MM.1S (cell line): ENCODE measurements around the gene CKMT2.

Experiments
- DNase-seq: peaks from one replicate; pipeline ENCODE4 v3.0.0-alpha.2; 2015
- H2AFZ ChIP-seq: fragments of 300-600 bp; sonication (generic); 2 replicates; pipeline ENCODE4 v1.6.0; 2016; ENCODE audit warnings: antibody characterized with exemption, low read length
- H3F3A ChIP-seq: fragments of 300-600 bp; sonication (generic); 2 replicates; pipeline ENCODE4 v1.6.1; 2016; ENCODE audit warnings: mild to moderate bottlenecking, antibody characterized with exemption, low read length, moderate library complexity, mixed read lengths; ENCODE audit not compliant: insufficient read depth
- H3K27ac ChIP-seq: fragments of 300-600 bp; sonication (generic); 2 replicates; pipeline ENCODE4 v1.5.1; 2016; ENCODE audit warnings: mild to moderate bottlenecking, low read length
- H3K27me3 ChIP-seq: fragments of 300-600 bp; sonication (generic); replicated peaks from 2 replicates; pipeline ENCODE4 v1.6.0; 2016; ENCODE audit warnings: low read length; ENCODE audit not compliant: insufficient read depth
- H3K36me3 ChIP-seq: fragments of 300-600 bp; sonication (generic); replicated peaks from 2 replicates; pipeline ENCODE4 v1.6.1; 2016; ENCODE audit warnings: mild to moderate bottlenecking, low read length, mixed read lengths; ENCODE audit not compliant: insufficient read depth
- H3K4me1 ChIP-seq: fragments of 300-600 bp; sonication (generic); 2 replicates; pipeline ENCODE4 v1.6.1; 2016; ENCODE audit warnings: low read length, mixed read lengths
- H3K4me2 ChIP-seq: fragments of 300-600 bp; sonication (generic); 2 replicates; pipeline ENCODE4 v1.6.0; 2016; ENCODE audit warnings: low read depth, low read length
- H3K4me3 ChIP-seq: fragments of 300-600 bp; sonication (generic); 2 replicates; pipeline ENCODE4 v1.5.1; 2016; ENCODE audit warnings: low read length, mixed read lengths
- H3K79me2 ChIP-seq: fragments of 300-600 bp; sonication (generic); 2 replicates; pipeline ENCODE4 v1.6.1; 2016; ENCODE audit warnings: mixed run types, low read length, mixed read lengths
- H3K9ac ChIP-seq: fragments of 300-600 bp; sonication (generic); 2 replicates; pipeline ENCODE4 v1.6.1; 2016; ENCODE audit warnings: low read length, mixed read lengths
- H3K9me2 ChIP-seq: fragments of 300-600 bp; sonication (generic); replicated peaks from 2 replicates; pipeline ENCODE4 v1.6.1; 2016; ENCODE audit warnings: mild to moderate bottlenecking, low read length, mixed read lengths; ENCODE audit not compliant: insufficient read depth
- H3K9me3 ChIP-seq: fragments of 300-600 bp; sonication (generic); replicated peaks from 2 replicates; pipeline ENCODE4 v1.6.1; 2016; ENCODE audit warnings: mild to moderate bottlenecking, low read length, mixed read lengths; ENCODE audit not compliant: insufficient read depth
- H4K20me1 ChIP-seq: fragments of 300-600 bp; sonication (generic); 2 replicates; pipeline ENCODE4 v1.6.1; 2016; ENCODE audit warnings: mild to moderate bottlenecking, low read length, moderate library complexity, mixed read lengths; ENCODE audit not compliant: insufficient read depth
- CTCF ChIP-seq: fragments of 300-600 bp; sonication (generic); IDR thresholded peaks from 2 replicates; pipeline ENCODE4 v1.5.1; 2016; ENCODE audit warnings: antibody characterized with exemption, low read length, mixed read lengths
- EZH2 ChIP-seq: fragments of 300-600 bp; sonication (generic); optimal IDR thresholded peaks from 2 replicates; pipeline ENCODE3; 2017; ENCODE audit warnings: low read depth, mild to moderate bottlenecking, antibody characterized with exemption, low read length, mixed read lengths
- EZH2phosphoT487 ChIP-seq: fragments of 300-600 bp; sonication (generic); IDR thresholded peaks from 2 replicates; pipeline ENCODE4 v1.6.1; 2018; ENCODE audit warnings: antibody characterized with exemption, low read length

The CKMT2 gene

GRCh38 chr5:81216152-81216551, 17.0 kb upstream of the CKMT2 start:
- Histone ChIP-seq H3K9me3 (no peaks in the 10 kb centered on the region), H3K4me3 (no peak overlapping the region), H3K9ac (no peak overlapping the region), H3K79me2 (no peaks in the 10 kb centered on the region), H3K4me2 (no peak overlapping the region), H3K4me1 (no peaks in the 10 kb centered on the region), H2AFZ (no peak overlapping the region), H3F3A (no peaks in the 10 kb centered on the region), H4K20me1 (no peaks in the 10 kb centered on the region), H3K9me2 (no peaks in the 10 kb centered on the region), H3K36me3 (no peaks in the 10 kb centered on the region), H3K27ac (no peak overlapping the region), H3K27me3 (no peaks in the 10 kb centered on the region)
- TF ChIP-seq EZH2 = no peak
- TF ChIP-seq CTCF = no peak
- TF ChIP-seq EZH2phosphoT487 = no peak
- no peak for DNase-seq

GRCh38 chr5:81219389-81219788, 13.7 kb upstream of the CKMT2 start:
- Histone ChIP-seq H3K4me2 (no peak overlapping the region), H3K9me3 (no peaks in the 10 kb centered on the region), H3F3A (no peaks in the 10 kb centered on the region), H3K36me3 (no peaks in the 10 kb centered on the region), H4K20me1 (no peaks in the 10 kb centered on the region), H2AFZ (no peak overlapping the region), H3K79me2 (no peaks in the 10 kb centered on the region), H3K27me3 (no peaks in the 10 kb centered on the region), H3K4me1 (no peaks in the 10 kb centered on the region), H3K27ac (no peak overlapping the region), H3K4me3 (no peak overlapping the region), H3K9ac (no peak overlapping the region), H3K9me2 (no peaks in the 10 kb centered on the region)
- DNase-seq = no peak
- TF ChIP-seq EZH2phosphoT487 = no peak
- TF ChIP-seq EZH2 = no peak
- TF ChIP-seq CTCF = no peak

- Histone ChIP-seq H3K9me2 (no peaks in the 10 kb centered on the region), H3K9ac (no peak overlapping the region), H3K4me1 (no peaks in the 10 kb centered on the region), H3F3A (no peaks in the 10 kb centered on the region), H3K4me3 (no peak overlapping the region), H3K27ac (no peak overlapping the region), H4K20me1 (no peaks in the 10 kb centered on the region), H3K9me3 (no peaks in the 10 kb centered on the region), H3K79me2 (no peaks in the 10 kb centered on the region), H3K36me3 (no peaks in the 10 kb centered on the region), H3K27me3 (no peaks in the 10 kb centered on the region), H3K4me2 (no peak overlapping the region), H2AFZ (no peak overlapping the region)
- DNase-seq = no peak
- TF ChIP-seq EZH2 (no peak), CTCF (no peak), EZH2phosphoT487 (no peak)
Observed at GRCh38 chr5:81222285-81222684, 10.8 kb upstream of the CKMT2 start.
